Activated CD8-positive, alpha-beta memory T cell treated with anti-CD3 and anti-CD28 coated beads, Interleukin-2, amount 10 ng/mL, durations not matched to agents 7 days and 5 days (primary cell): ENCODE results near the gene EPC1. TPM values are rescaled to one million over a fixed set of nuclear protein-coding genes. Genes with fewer than 3 reads are reported as not detected.
"Not testable (repeated sequence)": the region's sequence is repeated elsewhere in the genome, so short reads cannot be mapped to it uniquely, and the experiment has no call there.

Source experiments
- ATAC-seq: fragments of 150-1000 bp; cut with Tn5 transposase; one replicate; pipeline ENCODE4 v1.10.0; 2021; ENCODE audit warnings: moderate library complexity
- CTCF ChIA-PET: fragments of 350-600 bp; sonication (Branson Sonifier 250); formaldehyde crosslinking; loops from one replicate; lab custom pipeline; 2021; ENCODE audit warnings: antibody characterized with exemption; lab: Charles Lee
- DNase-seq: peaks from one replicate; pipeline ENCODE4 v3.0.0-alpha.2; 2020
- H3K27ac Mint-ChIP-seq: one replicate; pipeline ENCODE4 v1.8.0; 2021; ENCODE audit warnings: mild to moderate bottlenecking, mixed read lengths
- H3K27me3 Mint-ChIP-seq: one replicate; pipeline ENCODE4 v1.8.0; 2021; ENCODE audit warnings: mixed read lengths
- H3K36me3 Mint-ChIP-seq: one replicate; pipeline ENCODE4 v1.8.0; 2021; ENCODE audit warnings: mild to moderate bottlenecking, mixed read lengths
- H3K4me1 Mint-ChIP-seq: one replicate; pipeline ENCODE4 v1.8.0; 2021; ENCODE audit warnings: mixed read lengths
- H3K4me3 Mint-ChIP-seq: one replicate; pipeline ENCODE4 v1.8.0; 2021; ENCODE audit warnings: mild to moderate bottlenecking, moderate library complexity, mixed read lengths
- H3K9me3 Mint-ChIP-seq: one replicate; pipeline ENCODE4 v1.8.0; 2022; ENCODE audit warnings: low read depth, mixed read lengths
- total RNA-seq, 2 experiments: library from RNA; stranded (reverse); gene quantifications; one replicate each; pipeline ENCODE4 v1.2.3, GENCODE V29; 2021

Gene EPC1
- total RNA-seq, 2 experiments from 2014 or later, result 32.1 to 42.3 TPM

DNA sequence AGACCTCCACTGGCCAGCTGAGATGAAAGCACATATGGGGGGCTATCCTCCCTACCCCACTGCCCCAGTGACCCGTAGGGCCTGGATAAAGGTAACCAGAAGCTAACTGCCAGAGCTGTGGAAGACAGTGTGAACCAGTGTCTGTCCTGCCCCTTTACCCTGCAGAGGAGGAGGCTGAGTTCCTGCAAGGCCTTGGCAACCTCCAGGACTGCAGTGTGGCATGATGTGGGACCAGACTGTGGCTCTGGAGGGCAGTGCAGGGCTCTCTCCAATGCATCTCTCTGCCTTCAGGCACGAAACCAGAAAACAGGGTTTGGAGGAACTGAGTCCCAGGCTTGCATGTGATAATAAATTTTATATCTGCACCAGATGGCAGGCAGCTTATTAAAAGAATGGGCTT, 93.1 kb downstream of the EPC1 start:
- ATAC-seq, result no peak
- H3K27me3 Mint-ChIP-seq, result no peaks in the 10 kb centered on the region

DNA sequence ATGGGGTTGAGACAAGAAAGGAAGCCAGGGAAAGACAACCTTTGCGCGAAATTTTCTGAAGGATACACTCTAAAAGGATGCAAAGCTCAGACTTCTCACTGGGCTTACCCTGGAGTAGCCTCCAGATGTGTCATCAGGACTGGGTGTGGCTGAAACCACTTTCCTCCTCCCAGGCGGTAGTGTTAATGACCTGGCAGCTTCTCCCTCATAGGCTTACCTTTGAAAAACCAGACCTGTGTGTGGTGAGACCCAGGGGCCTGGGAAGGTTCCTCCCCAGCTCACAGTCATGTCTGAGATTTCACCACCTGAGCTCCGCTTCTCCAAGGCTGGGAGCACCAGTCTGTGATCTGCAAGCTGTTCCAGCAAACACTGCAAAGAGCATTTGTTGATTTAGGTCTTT, 93.7 kb downstream of the EPC1 start:
- peak; percentile 41 for ATAC-seq

More for the DNA sequence above, 93.1 kb downstream of the EPC1 start:
- DNase-seq, result no peak
- Mint-ChIP-seq H3K27ac (no peak overlapping the region), H3K36me3 (no peaks in the 10 kb centered on the region), H3K9me3 (no peaks in the 10 kb centered on the region), H3K4me1 (peaks cover 39% of the 10 kb centered on the region), H3K4me3 (no peak overlapping the region)
- CTCF ChIA-PET, result interaction anchor here (0.9 to 2.6 kb wide), 3 partner anchors 9 to 120 kb away, joined by 3 to 10 read pairs (median 4); no protein-coding TSS in a partner anchor

DNA sequence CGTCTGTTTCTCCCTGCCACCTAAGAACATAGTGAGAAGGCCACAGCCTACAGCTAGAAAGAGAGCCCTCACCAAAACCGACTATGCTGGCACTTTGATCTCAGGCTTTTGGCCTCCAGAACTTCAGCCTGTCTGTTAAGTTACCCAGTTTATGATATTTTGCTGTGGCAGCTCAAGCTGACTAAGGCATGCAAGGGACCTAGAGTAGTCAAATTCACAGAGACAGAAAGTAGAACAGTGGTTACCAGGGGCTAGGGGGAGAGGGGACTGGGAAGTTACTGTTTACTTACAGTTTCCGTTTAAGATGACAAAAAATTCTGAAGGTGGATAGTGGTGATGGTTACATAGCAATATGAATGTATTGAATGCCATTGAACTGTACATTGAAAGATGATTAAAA, 96.5 kb downstream of the EPC1 start:
- H3K36me3 Mint-ChIP-seq, H3K27me3 Mint-ChIP-seq, H3K4me3 Mint-ChIP-seq, H3K9me3 Mint-ChIP-seq, DNase-seq: not testable (repeated sequence)
- Mint-ChIP-seq H3K4me1 (peaks cover 34% of the 10 kb centered on the region), H3K27ac (peak overlapping the region; percentile 57)
- peak; percentile 66 for ATAC-seq
- CTCF ChIA-PET, result interaction anchor here (0.9 to 2.7 kb wide), 3 partner anchors 9 to 96 kb away, joined by 4 to 11 read pairs (median 8); no protein-coding TSS in a partner anchor

More for the DNA sequence above, 93.7 kb downstream of the EPC1 start:
- Mint-ChIP-seq H3K27me3 (no peaks in the 10 kb centered on the region), H3K4me3 (no peak overlapping the region), H3K27ac (peak overlapping the region; percentile 39), H3K36me3 (no peaks in the 10 kb centered on the region), H3K4me1 (peaks cover 39% of the 10 kb centered on the region), H3K9me3 (no peaks in the 10 kb centered on the region)
- DNase-seq, result peak; percentile 46
- CTCF ChIA-PET, result interaction anchor here (0.9 to 2.6 kb wide), 3 partner anchors 9 to 120 kb away, joined by 3 to 10 read pairs (median 4); no protein-coding TSS in a partner anchor

DNA sequence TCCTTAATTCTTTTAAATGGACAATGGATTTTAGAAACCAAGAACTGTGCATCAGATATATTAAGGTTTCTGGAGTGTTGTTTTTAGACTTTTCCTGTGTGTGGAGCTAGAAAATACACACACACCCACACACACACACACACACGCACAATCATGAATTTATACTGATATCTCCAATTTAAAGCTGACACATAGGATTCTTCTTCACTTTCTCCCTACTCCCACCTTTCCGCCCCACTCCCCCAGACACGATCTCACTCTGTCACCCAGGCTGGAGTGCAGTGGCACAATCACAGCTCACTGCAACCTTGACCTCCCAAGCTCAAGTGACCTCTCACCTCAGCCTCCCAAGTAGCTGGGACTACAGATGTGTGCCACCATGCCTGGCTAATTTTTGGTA, 100.3 kb downstream of the EPC1 start:
- no peaks in the 10 kb centered on the region for H3K9me3 Mint-ChIP-seq
- H3K36me3 Mint-ChIP-seq, result peaks cover 3% of the 10 kb centered on the region
- ATAC-seq (no peak), DNase-seq (no peak)
- H3K4me1 Mint-ChIP-seq, result peaks cover 32% of the 10 kb centered on the region
- no peak overlapping the region for H3K4me3 Mint-ChIP-seq
- CTCF ChIA-PET, result interaction anchor here (0.9 to 2.6 kb wide), 3 partner anchors 9 to 132 kb away, joined by 3 to 9 read pairs (median 9); no protein-coding TSS in a partner anchor
- no peaks in the 10 kb centered on the region for H3K27me3 Mint-ChIP-seq
- no peak overlapping the region for H3K27ac Mint-ChIP-seq

DNA sequence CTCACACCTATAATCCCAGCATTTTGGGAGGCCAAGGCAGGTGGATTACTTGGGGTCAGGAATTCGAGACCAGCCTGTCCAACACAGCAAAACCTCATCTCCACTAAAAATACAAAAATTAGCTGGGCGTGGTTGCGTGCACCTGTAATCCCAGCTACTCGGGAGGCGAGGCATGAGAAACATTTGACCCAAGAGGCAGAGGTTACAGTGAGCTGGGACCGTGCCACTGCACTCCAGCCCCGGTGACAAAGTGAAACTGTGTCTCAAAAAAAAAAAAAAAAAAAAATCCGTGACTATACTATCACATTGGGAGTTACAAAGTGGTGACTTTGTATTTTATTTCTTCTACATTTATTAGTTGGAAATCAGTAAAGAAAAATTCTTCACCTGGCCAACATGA, 101.2 kb downstream of the EPC1 start:
- Mint-ChIP-seq H3K27me3 (no peaks in the 10 kb centered on the region), H3K27ac (no peak overlapping the region), H3K9me3 (no peaks in the 10 kb centered on the region), H3K4me3 (no peak overlapping the region), H3K4me1 (peaks cover 29% of the 10 kb centered on the region), H3K36me3 (peaks cover 3% of the 10 kb centered on the region)
- CTCF ChIA-PET, result interaction anchor here (1.8 to 2.6 kb wide), 2 partner anchors 10 to 133 kb away, joined by 9 read pairs; no protein-coding TSS in a partner anchor
- ATAC-seq, result no peak
- DNase-seq, result no peak

DNA sequence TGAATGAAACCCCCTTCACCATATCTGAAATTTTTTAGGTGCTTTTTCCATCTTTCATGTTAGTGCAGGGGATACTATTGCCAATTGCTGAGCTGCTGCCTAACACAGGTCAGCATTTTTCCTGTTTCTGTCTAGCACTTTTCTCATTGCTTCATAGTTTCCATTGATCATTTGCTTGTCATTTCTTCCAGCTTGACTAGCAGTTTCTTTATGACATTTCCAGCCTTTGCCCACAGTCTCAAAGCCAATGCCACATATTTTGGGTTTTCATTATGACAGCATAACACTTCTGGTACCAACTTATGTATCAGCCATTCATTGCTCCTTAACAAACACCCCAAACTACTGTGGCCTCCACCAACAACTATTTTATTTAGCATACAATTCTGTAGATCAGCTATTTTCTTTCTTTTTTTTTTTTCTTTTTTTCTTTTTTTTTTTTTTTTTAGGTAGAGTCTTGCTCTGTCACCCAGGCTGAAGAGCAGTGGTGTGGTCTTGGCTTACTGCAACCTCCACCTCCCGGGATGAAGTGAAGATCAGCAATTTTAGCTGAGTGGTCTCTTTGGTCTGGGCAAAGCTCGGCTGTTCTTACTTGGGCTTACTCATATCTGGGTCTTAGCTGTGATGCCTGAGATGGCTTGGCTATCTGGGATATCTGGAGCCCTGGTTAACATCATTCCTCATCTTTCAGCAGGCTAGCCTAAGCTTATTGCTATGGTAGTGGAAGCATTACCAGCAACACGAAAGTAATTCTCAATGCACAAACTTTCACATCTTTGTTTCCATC, 102.3 kb downstream of the EPC1 start:
- no peaks in the 10 kb centered on the region for H3K9me3 Mint-ChIP-seq

DNA sequence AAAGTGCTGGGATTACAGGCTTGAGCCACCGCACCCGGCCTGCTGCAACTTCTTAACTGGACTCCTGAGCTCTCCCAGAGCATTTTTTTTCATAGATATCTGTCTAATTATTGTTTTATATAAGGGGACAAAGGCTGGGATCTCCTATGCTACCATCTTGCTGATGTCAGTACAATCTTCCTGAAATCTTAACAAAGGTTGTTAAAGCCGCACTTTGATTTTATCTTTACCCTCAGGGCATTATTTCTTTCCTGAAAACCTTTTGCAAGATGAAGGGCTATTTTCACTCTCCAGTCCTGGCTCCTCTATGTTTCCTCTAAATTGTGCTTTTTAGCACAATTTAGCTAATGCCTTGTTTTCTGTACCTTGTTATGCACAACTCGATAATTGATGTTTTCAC, 102.9 kb downstream of the EPC1 start:
- CTCF ChIA-PET, result interaction anchor here (0.6 to 2.6 kb wide), 5 partner anchors 10 to 381 kb away, joined by 3 to 17 read pairs (median 4); no protein-coding TSS in a partner anchor
- Mint-ChIP-seq H3K36me3 (peaks cover 3% of the 10 kb centered on the region), H3K27ac (peak overlapping the region; percentile 39), H3K4me1 (peaks cover 18% of the 10 kb centered on the region), H3K27me3 (no peaks in the 10 kb centered on the region), H3K4me3 (no peak overlapping the region), H3K9me3 (no peaks in the 10 kb centered on the region)
- DNase-seq (no peak), ATAC-seq (no peak)

More for the DNA sequence above, 102.3 kb downstream of the EPC1 start:
- Mint-ChIP-seq H3K27me3 (no peaks in the 10 kb centered on the region), H3K36me3 (peaks cover 3% of the 10 kb centered on the region), H3K4me3 (no peak overlapping the region), H3K4me1 (peaks cover 21% of the 10 kb centered on the region), H3K27ac (peak overlapping the region; percentile 44)
- ATAC-seq (peak; percentile 91), DNase-seq (peak; percentile 66)
- CTCF ChIA-PET, result interaction anchor here (0.6 to 2.6 kb wide), 7 partner anchors 9 to 382 kb away, joined by 3 to 17 read pairs (median 4); no protein-coding TSS in a partner anchor

DNA sequence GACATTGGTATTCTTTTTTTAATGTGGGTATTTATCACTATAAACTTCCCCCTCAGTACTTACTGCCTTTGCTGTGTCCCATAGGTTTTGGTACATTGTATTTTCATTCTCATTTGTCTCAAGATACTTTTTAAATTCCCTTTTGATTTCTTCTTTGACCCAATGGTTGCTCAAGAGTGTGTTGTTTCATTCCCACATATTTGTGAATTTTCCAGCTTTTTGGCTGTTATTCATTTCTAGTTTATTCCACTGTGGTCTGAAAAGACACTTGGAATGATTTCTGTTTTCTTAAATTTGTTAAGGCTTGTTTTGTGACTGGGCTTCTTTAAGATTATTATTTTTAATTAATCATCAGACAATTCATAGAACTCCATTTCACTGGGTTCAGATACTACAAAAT, 105.0 kb downstream of the EPC1 start:
- DNase-seq, result no peak
- peaks cover 16% of the 10 kb centered on the region for H3K4me1 Mint-ChIP-seq
- H3K27ac Mint-ChIP-seq, result no peak overlapping the region
- no peak overlapping the region for H3K4me3 Mint-ChIP-seq
- H3K9me3 Mint-ChIP-seq, result no peaks in the 10 kb centered on the region
- peaks cover 2% of the 10 kb centered on the region for H3K36me3 Mint-ChIP-seq
- no peaks in the 10 kb centered on the region for H3K27me3 Mint-ChIP-seq
- CTCF ChIA-PET, result interaction anchor here (1.4 to 1.6 kb wide), 2 partner anchors 10 to 15 kb away, joined by 4 read pairs; no protein-coding TSS in a partner anchor
- no peak for ATAC-seq

DNA sequence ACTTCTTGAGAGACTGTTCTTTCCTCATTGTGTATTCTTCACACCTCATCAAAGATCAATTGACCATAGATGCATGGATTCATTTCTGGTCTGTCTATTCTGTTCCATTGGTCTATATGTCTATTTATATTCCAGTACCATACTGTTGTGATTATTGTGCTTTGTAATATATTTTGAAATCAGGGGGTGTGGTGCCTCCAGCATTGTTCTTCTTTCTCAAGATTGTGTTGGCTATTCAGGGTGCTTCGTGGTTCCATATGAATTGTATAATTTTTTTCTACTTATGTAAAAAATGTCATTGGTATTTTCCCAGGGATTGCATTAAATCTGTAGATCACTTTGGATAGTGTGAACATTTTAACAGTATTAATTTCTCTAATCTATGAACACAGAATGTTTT, 106.5 kb downstream of the EPC1 start:
- no peak overlapping the region for H3K4me3 Mint-ChIP-seq
- no peak overlapping the region for H3K27ac Mint-ChIP-seq
- H3K27me3 Mint-ChIP-seq, result no peaks in the 10 kb centered on the region
- H3K4me1 Mint-ChIP-seq, result peaks cover 12% of the 10 kb centered on the region
- DNase-seq (no peak), ATAC-seq (no peak)
- CTCF ChIA-PET, result no interaction called here
- H3K9me3 Mint-ChIP-seq, result no peaks in the 10 kb centered on the region
- peaks cover 2% of the 10 kb centered on the region for H3K36me3 Mint-ChIP-seq

DNA sequence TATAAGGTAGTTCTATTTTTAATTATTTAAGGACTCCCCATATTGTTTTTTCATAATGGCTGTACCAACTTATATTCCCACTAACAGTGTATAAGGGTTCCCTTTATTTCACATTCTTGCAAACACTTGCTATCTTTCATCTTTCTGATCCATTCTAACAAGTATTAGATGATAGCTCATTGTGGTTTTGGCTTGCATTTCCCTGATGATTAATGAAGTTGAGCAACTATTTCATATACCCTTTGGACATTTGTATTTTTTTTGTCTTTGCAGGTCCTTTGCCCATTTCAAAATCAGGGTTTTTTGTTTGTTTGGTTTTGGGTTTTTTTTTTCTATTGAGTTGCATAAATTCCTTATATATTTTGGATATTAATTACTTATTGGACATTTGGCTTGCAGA, 107.2 kb downstream of the EPC1 start:
- H3K36me3 Mint-ChIP-seq, result no peaks in the 10 kb centered on the region
- DNase-seq (no peak), ATAC-seq (no peak)
- peaks cover 8% of the 10 kb centered on the region for H3K4me1 Mint-ChIP-seq
- H3K9me3 Mint-ChIP-seq, result no peaks in the 10 kb centered on the region
- no peak overlapping the region for H3K4me3 Mint-ChIP-seq
- H3K27ac Mint-ChIP-seq, result no peak overlapping the region
- CTCF ChIA-PET, result no interaction called here
- H3K27me3 Mint-ChIP-seq, result no peaks in the 10 kb centered on the region

DNA sequence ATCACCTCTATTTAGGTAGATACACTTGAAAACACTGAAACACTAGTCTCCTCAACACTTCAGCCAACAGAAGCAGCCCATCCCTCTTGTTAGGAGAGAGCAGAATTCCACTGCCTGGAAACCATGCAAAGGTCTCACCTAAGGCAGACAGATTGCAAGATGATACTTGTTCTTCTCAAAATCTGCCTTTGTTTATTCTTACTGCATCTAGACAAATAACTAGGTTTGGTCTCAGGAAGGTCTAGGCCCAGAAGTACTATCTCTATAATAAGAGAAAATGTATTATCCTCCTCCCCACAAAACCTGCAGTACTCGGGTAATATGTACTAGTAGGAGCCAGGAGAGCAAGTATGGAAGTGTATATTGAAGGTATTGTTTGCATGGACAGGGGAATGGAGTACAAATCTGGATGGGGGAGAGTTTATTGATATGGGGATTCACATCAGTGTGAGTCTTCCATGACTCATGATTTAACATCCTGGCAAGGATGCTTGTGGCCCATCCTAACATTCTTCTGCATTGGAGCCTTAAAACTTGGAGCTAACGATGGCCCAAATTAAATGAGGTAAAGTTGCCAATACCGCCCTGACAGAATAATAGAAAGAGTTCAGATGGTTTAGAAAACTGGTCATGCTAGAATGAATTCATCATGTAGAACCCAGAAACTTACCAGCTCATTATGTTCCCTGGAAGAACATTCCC, 109.2 kb downstream of the EPC1 start:
- H3K27me3 Mint-ChIP-seq, result no peaks in the 10 kb centered on the region
- CTCF ChIA-PET, result no interaction called here
- H3K9me3 Mint-ChIP-seq, result no peaks in the 10 kb centered on the region
- H3K4me1 Mint-ChIP-seq, result no peaks in the 10 kb centered on the region
- H3K4me3 Mint-ChIP-seq, result no peak overlapping the region
- ATAC-seq (no peak), DNase-seq (no peak)
- no peak overlapping the region for H3K27ac Mint-ChIP-seq
- H3K36me3 Mint-ChIP-seq, result no peaks in the 10 kb centered on the region

DNA sequence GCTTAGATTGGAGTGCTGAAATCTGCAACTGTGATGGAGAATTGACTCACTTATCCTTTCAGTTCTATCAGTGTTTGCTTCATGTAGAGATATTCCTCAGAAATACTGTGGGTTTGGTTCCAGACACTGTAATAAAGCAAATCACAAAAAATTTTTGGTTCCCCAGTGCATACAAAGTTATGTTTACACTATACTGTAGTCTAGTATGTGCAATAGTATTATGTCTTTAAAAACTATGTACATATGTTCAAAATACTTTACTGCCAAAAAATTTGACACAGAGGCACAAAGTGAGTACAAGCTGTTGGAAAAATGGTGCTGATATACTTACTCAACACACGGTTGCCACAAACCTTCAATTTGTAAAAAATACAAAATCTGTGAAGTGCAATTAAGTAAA, 112.5 kb downstream of the EPC1 start:
- Mint-ChIP-seq H3K4me1 (no peaks in the 10 kb centered on the region), H3K27ac (no peak overlapping the region), H3K4me3 (no peak overlapping the region), H3K27me3 (no peaks in the 10 kb centered on the region), H3K36me3 (no peaks in the 10 kb centered on the region), H3K9me3 (no peaks in the 10 kb centered on the region)
- CTCF ChIA-PET, result no interaction called here
- ATAC-seq (no peak), DNase-seq (no peak)

DNA sequence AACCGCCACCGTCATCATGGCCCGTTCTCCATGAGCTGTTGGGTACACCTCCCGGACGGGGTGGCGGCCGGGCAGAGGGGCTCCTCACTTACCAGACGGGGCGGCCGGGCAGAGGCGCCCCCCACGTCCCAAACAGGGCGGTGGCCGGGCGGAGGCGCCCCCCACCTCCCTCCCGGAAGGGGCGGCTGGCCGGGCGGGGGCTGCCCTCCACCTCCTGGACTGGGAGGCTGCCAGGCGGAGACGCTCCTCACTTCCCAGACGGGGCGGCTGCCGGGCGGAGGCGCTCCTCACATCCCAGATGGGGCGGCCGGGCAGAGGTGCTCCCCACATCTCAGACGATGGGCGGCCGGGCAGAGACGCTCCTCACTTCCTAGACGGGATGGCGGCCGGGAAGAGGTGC, 113.6 kb downstream of the EPC1 start:
- H3K9me3 Mint-ChIP-seq, ATAC-seq, H3K4me1 Mint-ChIP-seq, H3K36me3 Mint-ChIP-seq, DNase-seq, H3K27me3 Mint-ChIP-seq, H3K27ac Mint-ChIP-seq, H3K4me3 Mint-ChIP-seq, CTCF ChIA-PET: not testable (repeated sequence)
